DND-41 (cell line): ENCODE data around the gene DSPP.

Experiments
- ATAC-seq: fragments of 200-7000 bp; cut with Tn5 transposase; 3 replicates; pipeline ENCODE4 v1.9.1; 2021; ENCODE audit warnings: low read depth; ENCODE audit not compliant: insufficient read depth
- DNase-seq: peaks from one replicate; pipeline ENCODE4 v3.0.0-alpha.2; 2020
- H2AFZ ChIP-seq: 2 replicates; pipeline ENCODE4 v1.6.0; 2012; ENCODE audit warnings: low read depth, low read length
- H3K27ac ChIP-seq: 2 replicates; pipeline ENCODE4 v1.5.1; 2012; ENCODE audit warnings: low read length, inconsistent platforms
- H3K27me3 ChIP-seq: fragments of 200-600 bp; sonication (generic); 2 replicates; pipeline ENCODE4 v1.6.0; 2012; ENCODE audit warnings: low read length, mild to moderate bottlenecking, inconsistent platforms; ENCODE audit not compliant: insufficient read depth, poor library complexity
- H3K36me3 ChIP-seq: 2 replicates; pipeline ENCODE4 v1.5.1; 2012; ENCODE audit warnings: low read length, inconsistent platforms; ENCODE audit not compliant: insufficient read depth
- H3K4me1 ChIP-seq: 2 replicates; pipeline ENCODE4 v1.5.1; 2012; ENCODE audit warnings: mild to moderate bottlenecking, low read length; ENCODE audit not compliant: insufficient read depth
- H3K4me2 ChIP-seq: 2 replicates; pipeline ENCODE4 v1.6.0; 2012; ENCODE audit warnings: mild to moderate bottlenecking, moderate library complexity, low read length, inconsistent platforms; ENCODE audit not compliant: insufficient read depth
- H3K4me3 ChIP-seq, 2 experiments: fragments of 200-600 bp in 1 of 2; shearing (Covaris generic) in 1 of 2; 2 replicates each; pipeline ENCODE4 v1.5.1; 2012 to 2016; ENCODE audit warnings: inconsistent platforms in 2 of 2, low read length in 2 of 2, mild to moderate bottlenecking in 2 of 2, low read depth in 1 of 2, moderate library complexity in 1 of 2
- H3K79me2 ChIP-seq: 2 replicates; pipeline ENCODE4 v1.6.0; 2012; ENCODE audit warnings: low read length, inconsistent platforms; ENCODE audit not compliant: insufficient read depth
- H3K9ac ChIP-seq: 2 replicates; pipeline ENCODE4 v1.6.0; 2012; ENCODE audit warnings: low read depth, mild to moderate bottlenecking, inconsistent platforms, low read length, moderate library complexity
- H3K9me3 ChIP-seq: 2 replicates; pipeline ENCODE4 v1.5.1; 2012; ENCODE audit warnings: low read length, moderate library complexity, mild to moderate bottlenecking, inconsistent platforms; ENCODE audit not compliant: insufficient read depth, severe bottlenecking
- H4K20me1 ChIP-seq: 2 replicates; pipeline ENCODE4 v1.6.0; 2012; ENCODE audit warnings: low read length; ENCODE audit not compliant: insufficient read depth
- EZH2 ChIP-seq: IDR thresholded peaks from 3 replicates; pipeline ENCODE4 v1.6.1; 2012; ENCODE audit warnings: borderline replicate concordance, low read depth, mild to moderate bottlenecking, moderate library complexity, low read length, inconsistent platforms; ENCODE audit not compliant: severe bottlenecking
- TF ChIP-seq, protein P1 (sequence below): IDR thresholded peaks from 2 replicates; pipeline ENCODE4 v1.5.1; 2012; ENCODE audit warnings: borderline replicate concordance, low read length, moderate library complexity, mild to moderate bottlenecking; ENCODE audit not compliant: poor library complexity, severe bottlenecking; ENCODE audit errors: extremely low read depth

Gene DSPP

DNA sequence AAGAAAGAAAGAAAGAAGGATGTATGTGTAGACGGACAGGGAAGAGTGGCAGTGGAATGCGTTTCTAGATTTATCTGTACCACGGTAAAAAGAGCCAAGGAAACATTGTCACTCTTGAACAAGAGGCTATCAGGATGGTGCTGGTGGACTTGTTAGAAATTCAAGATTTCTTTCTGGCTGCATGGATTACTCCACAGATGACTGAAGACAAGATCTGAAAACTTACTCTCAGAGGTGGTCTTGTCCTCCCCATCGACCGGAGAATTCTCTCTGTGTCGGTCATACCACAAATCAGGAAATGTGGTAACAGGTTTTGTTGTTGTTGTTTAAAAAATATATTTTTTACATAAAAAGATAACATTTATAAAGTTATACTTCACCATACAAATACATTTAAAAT is 11.8 kb downstream of the DSPP start:
- no peak overlapping the region for H3K27ac ChIP-seq
- no peak for ATAC-seq
- no peak for TF ChIP-seq EZH2
- TF ChIP-seq, protein P1, sequence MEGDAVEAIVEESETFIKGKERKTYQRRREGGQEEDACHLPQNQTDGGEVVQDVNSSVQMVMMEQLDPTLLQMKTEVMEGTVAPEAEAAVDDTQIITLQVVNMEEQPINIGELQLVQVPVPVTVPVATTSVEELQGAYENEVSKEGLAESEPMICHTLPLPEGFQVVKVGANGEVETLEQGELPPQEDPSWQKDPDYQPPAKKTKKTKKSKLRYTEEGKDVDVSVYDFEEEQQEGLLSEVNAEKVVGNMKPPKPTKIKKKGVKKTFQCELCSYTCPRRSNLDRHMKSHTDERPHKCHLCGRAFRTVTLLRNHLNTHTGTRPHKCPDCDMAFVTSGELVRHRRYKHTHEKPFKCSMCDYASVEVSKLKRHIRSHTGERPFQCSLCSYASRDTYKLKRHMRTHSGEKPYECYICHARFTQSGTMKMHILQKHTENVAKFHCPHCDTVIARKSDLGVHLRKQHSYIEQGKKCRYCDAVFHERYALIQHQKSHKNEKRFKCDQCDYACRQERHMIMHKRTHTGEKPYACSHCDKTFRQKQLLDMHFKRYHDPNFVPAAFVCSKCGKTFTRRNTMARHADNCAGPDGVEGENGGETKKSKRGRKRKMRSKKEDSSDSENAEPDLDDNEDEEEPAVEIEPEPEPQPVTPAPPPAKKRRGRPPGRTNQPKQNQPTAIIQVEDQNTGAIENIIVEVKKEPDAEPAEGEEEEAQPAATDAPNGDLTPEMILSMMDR: no peak
- no peak overlapping the region for H2AFZ ChIP-seq
- H3K4me3 ChIP-seq: no peak overlapping the region
- no peaks in the 10 kb centered on the region for H3K79me2 ChIP-seq
- H3K27me3 ChIP-seq: no peaks in the 10 kb centered on the region
- H4K20me1 ChIP-seq: no peaks in the 10 kb centered on the region
- no peaks in the 10 kb centered on the region for H3K9me3 ChIP-seq
- no peak overlapping the region for H3K4me2 ChIP-seq
- H3K36me3 ChIP-seq: no peaks in the 10 kb centered on the region
- no peaks in the 10 kb centered on the region for H3K4me1 ChIP-seq
- H3K9ac ChIP-seq: no peak overlapping the region
- DNase-seq: no peak

DNA sequence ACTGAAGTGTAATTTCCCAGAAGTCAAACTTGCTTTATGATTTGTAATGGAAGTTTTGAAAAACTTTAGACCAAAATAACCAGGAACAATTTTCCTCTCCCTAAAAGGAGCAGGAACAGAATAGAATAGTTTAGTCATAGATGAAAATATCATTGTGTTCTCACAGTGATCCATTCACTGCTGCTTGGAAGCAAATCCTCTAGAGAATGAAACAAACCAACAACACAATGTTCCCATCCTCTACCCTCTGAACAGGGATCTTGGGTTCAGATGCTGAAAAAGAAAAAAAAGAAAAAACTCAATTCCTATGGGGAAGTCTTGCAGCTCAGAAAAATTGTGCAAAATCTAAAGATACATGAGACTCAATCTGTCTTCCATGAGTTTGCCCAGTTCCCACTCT is 12.2 kb downstream of the DSPP start:
- TF ChIP-seq, protein P1: no peak
- no peak for TF ChIP-seq EZH2
- Histone ChIP-seq H3K4me3 (no peak overlapping the region), H3K9ac (no peak overlapping the region), H3K36me3 (no peaks in the 10 kb centered on the region), H2AFZ (no peak overlapping the region), H3K9me3 (no peaks in the 10 kb centered on the region), H3K4me2 (no peak overlapping the region), H3K4me1 (no peaks in the 10 kb centered on the region), H4K20me1 (no peaks in the 10 kb centered on the region), H3K79me2 (no peaks in the 10 kb centered on the region), H3K27ac (no peak overlapping the region), H3K27me3 (no peaks in the 10 kb centered on the region)
- no peak for ATAC-seq
- no peak for DNase-seq

DNA sequence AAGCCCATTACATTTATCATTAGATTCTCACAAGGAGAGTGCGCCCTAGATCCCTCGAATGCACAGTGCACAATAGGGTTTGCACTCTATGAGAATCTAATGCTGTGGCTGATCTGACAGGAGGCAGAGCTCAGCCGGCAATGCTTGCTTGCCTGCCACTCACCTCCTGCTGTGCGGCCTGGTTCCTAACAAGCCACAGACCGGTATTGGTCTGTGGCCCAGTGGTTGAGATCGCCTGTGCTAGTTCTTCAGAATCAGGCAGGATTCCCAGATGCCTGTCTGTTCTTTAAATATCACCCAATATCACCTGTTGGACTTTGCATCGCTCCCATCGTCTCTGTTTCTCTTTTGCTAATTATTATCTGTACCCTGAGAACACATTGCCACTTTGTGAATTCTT is 14.0 kb downstream of the DSPP start:
- DNase-seq (no peak), ATAC-seq (no peak)
- TF ChIP-seq EZH2: no peak
- TF ChIP-seq, protein P1: no peak
- H4K20me1 ChIP-seq: no peaks in the 10 kb centered on the region
- H3K4me1 ChIP-seq: no peaks in the 10 kb centered on the region
- no peak overlapping the region for H3K4me2 ChIP-seq
- H3K27ac ChIP-seq: no peak overlapping the region
- no peak overlapping the region for H3K9ac ChIP-seq
- no peak overlapping the region for H3K4me3 ChIP-seq
- H3K27me3 ChIP-seq: no peaks in the 10 kb centered on the region
- H3K79me2 ChIP-seq: no peaks in the 10 kb centered on the region
- H3K36me3 ChIP-seq: no peaks in the 10 kb centered on the region
- no peak overlapping the region for H2AFZ ChIP-seq
- H3K9me3 ChIP-seq: no peaks in the 10 kb centered on the region

DNA sequence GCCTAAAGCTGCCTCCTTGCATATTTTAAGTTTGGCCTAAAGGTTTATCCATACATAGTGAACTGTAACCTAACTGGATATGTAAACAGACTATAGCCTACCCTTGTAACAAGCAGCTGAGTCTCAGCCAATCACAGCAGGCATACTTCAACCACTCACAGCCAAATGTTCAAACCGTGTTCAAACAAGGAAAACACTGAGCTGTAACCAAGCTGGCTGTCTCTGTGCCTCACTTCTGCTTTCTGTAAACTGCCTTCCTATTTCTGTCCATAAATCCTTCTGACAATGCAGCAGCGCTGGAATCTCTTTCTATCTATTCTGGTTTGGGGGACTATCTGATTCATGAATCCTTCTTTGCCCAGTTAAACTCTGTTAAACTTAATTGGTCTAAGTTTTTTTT is 16.4 kb downstream of the DSPP start:
- no peak for TF ChIP-seq EZH2
- TF ChIP-seq, protein P1: no peak
- Histone ChIP-seq H3K27me3 (no peaks in the 10 kb centered on the region), H4K20me1 (no peaks in the 10 kb centered on the region), H3K9me3 (no peaks in the 10 kb centered on the region), H3K4me3 (no peak overlapping the region), H2AFZ (no peak overlapping the region), H3K27ac (no peak overlapping the region), H3K4me2 (no peak overlapping the region), H3K36me3 (no peaks in the 10 kb centered on the region), H3K4me1 (no peaks in the 10 kb centered on the region), H3K9ac (no peak overlapping the region), H3K79me2 (no peaks in the 10 kb centered on the region)
- ATAC-seq (no peak), DNase-seq (no peak)
